Measurements from ENCODE around the gene TUBGCP2. TPM values are rescaled to one million over a fixed set of nuclear protein-coding genes. Genes with fewer than 3 reads are reported as not detected.
A peak's percentile ranks its signal among the peaks of the same experiment; 100 is the strongest.

The TUBGCP2 gene
- polyA plus RNA-seq, 1 donor (not counting 4 experiments of a cell fraction or from before 2014, with no cell fraction given): 55.8 TPM

GRCh38 chr10:133277993-133278576, 30.6 kb downstream of the TUBGCP2 start:
- peaks cover 31% of the 10 kb centered on the region for H3K79me2 ChIP-seq (ENCODE audit: control insufficient read depth, insufficient read depth, low read length)
- DNase-seq (ENCODE audit: low read depth, low spot score) (no peak), FAIRE-seq (no peak)
- H3K4me2 ChIP-seq (ENCODE audit: control insufficient read depth, extremely low read depth, insufficient read depth, low read depth, low read length): peak overlapping the region; percentile 86
- peak overlapping the region; percentile 65 for H3K9ac ChIP-seq (ENCODE audit: control insufficient read depth, extremely low read depth, insufficient read depth, low read length)
- peak overlapping the region; percentile 82 for H3K27ac ChIP-seq (ENCODE audit: control insufficient read depth, insufficient read depth, low read length)
- no peak overlapping the region for H2AFZ ChIP-seq (ENCODE audit: control insufficient read depth, low read length)
- H3K9me1 ChIP-seq (ENCODE audit: control insufficient read depth, extremely low read depth, insufficient read depth, low read length): no peaks in the 10 kb centered on the region
- H3K4me3 ChIP-seq (ENCODE audit: control insufficient read depth in 2 of 3, extremely low read depth in 1 of 3, insufficient read depth in 2 of 3, low read depth in 1 of 3, low read length in 3 of 3): peak overlapping the region in 2 of 3 experiments; percentile 18 to 31
- no peak for TF ChIP-seq CTCF (optimal IDR thresholded peaks at IDR 0.05 in 1 of 3, IDR thresholded peaks at IDR 0.05 in 1 of 3, conservative IDR thresholded peaks at IDR 0.05 in 1 of 3; ENCODE audit: extremely low read depth in 1 of 3, insufficient read depth in 2 of 3, low read length in 3 of 3)
- TF ChIP-seq EZH2 (IDR thresholded peaks at IDR 0.05; ENCODE audit: low read length): no peak
- H3K9me3 ChIP-seq (ENCODE audit: control insufficient read depth, low read depth, low read length): no peaks in the 10 kb centered on the region
- no peaks in the 10 kb centered on the region for H4K20me1 ChIP-seq (ENCODE audit: control insufficient read depth, extremely low read depth, insufficient read depth, low read length)
- no peaks in the 10 kb centered on the region for H3K27me3 ChIP-seq (ENCODE audit: control insufficient read depth, extremely low read depth, insufficient read depth, low read length)
- dilution Hi-C loops (cut with MboI; ENCODE audit: extremely low pct_ligation_motif_present, low sequenced_read_pairs): no loop called here
- peaks cover 37% of the 10 kb centered on the region for H3K4me1 ChIP-seq (ENCODE audit: control insufficient read depth, extremely low read depth, insufficient read depth, low read length)
- peaks cover 16 to 30% of the 10 kb centered on the region in 2 experiments for H3K36me3 ChIP-seq (ENCODE audit: control insufficient read depth in 2 of 2, extremely low read depth in 1 of 2, insufficient read depth in 2 of 2, low read length in 2 of 2)

- Histone ChIP-seq H3K27ac (ENCODE audit: control insufficient read depth, insufficient read depth, low read length) (peak overlapping the region; percentile 82), H3K4me2 (ENCODE audit: control insufficient read depth, extremely low read depth, insufficient read depth, low read depth, low read length) (peak overlapping the region; percentile 86), H3K79me2 (ENCODE audit: control insufficient read depth, insufficient read depth, low read length) (peaks cover 38% of the 10 kb centered on the region), H3K4me3 (ENCODE audit: control insufficient read depth in 2 of 3, extremely low read depth in 1 of 3, insufficient read depth in 2 of 3, low read depth in 1 of 3, low read length in 3 of 3) (peak overlapping the region in 2 of 3 experiments; percentile 61 to 86), H3K36me3 (ENCODE audit: control insufficient read depth in 2 of 2, extremely low read depth in 1 of 2, insufficient read depth in 2 of 2, low read length in 2 of 2) (peaks cover 14 to 26% of the 10 kb centered on the region in 2 experiments), H2AFZ (ENCODE audit: control insufficient read depth, low read length) (no peak overlapping the region), H4K20me1 (ENCODE audit: control insufficient read depth, extremely low read depth, insufficient read depth, low read length) (no peaks in the 10 kb centered on the region), H3K9me3 (ENCODE audit: control insufficient read depth, low read depth, low read length) (no peaks in the 10 kb centered on the region), H3K4me1 (ENCODE audit: control insufficient read depth, extremely low read depth, insufficient read depth, low read length) (peaks cover 39% of the 10 kb centered on the region), H3K27me3 (ENCODE audit: control insufficient read depth, extremely low read depth, insufficient read depth, low read length) (no peaks in the 10 kb centered on the region), H3K9ac (ENCODE audit: control insufficient read depth, extremely low read depth, insufficient read depth, low read length) (peak overlapping the region; percentile 99), H3K9me1 (ENCODE audit: control insufficient read depth, extremely low read depth, insufficient read depth, low read length) (no peaks in the 10 kb centered on the region)
- dilution Hi-C loops (cut with MboI; ENCODE audit: extremely low pct_ligation_motif_present, low sequenced_read_pairs): no loop called here
- no peak for TF ChIP-seq CTCF (optimal IDR thresholded peaks at IDR 0.05 in 1 of 3, IDR thresholded peaks at IDR 0.05 in 1 of 3, conservative IDR thresholded peaks at IDR 0.05 in 1 of 3; ENCODE audit: extremely low read depth in 1 of 3, insufficient read depth in 2 of 3, low read length in 3 of 3)
- no peak for TF ChIP-seq EZH2 (IDR thresholded peaks at IDR 0.05; ENCODE audit: low read length)
- FAIRE-seq (no peak), DNase-seq (ENCODE audit: low read depth, low spot score) (no peak)
Observed at GRCh38 chr10:133277277-133277992, 31.2 kb downstream of the TUBGCP2 start.

All from keratinocyte (primary cell).